Smooth muscle cell (in vitro differentiated cells): ENCODE results near the gene KRT36. TPM values are rescaled to one million over a fixed set of nuclear protein-coding genes. Genes with fewer than 3 reads are reported as not detected.

Experiments used
- DNase-seq: peaks from one replicate; lab custom pipeline; 2025; ENCODE audit not compliant: unreplicated experiment; lab: John Stamatoyannopoulos, UW
- H2AFZ ChIP-seq: fragments of 200-600 bp; sonication (generic); 2 replicates; pipeline ENCODE4 v1.6.0; 2016; ENCODE audit warnings: antibody characterized with exemption, low read depth, mild to moderate bottlenecking
- H3F3A ChIP-seq: fragments of 200-600 bp; sonication (generic); 2 replicates; pipeline ENCODE4 v1.6.0; 2017; ENCODE audit warnings: antibody characterized with exemption, low read depth
- H3K27ac ChIP-seq: fragments of 200-600 bp; sonication (generic); 2 replicates; pipeline ENCODE4 v1.5.1; 2016; ENCODE audit warnings: low read depth, mild to moderate bottlenecking
- H3K27me3 ChIP-seq: fragments of 200-600 bp; sonication (generic); 2 replicates; pipeline ENCODE4 v1.6.1; 2016; ENCODE audit warnings: low read depth, mild to moderate bottlenecking
- H3K36me3 ChIP-seq: fragments of 200-600 bp; sonication (generic); 2 replicates; pipeline ENCODE4 v1.5.1; 2016; ENCODE audit warnings: low read depth
- H3K4me1 ChIP-seq: fragments of 200-600 bp; sonication (generic); 2 replicates; pipeline ENCODE4 v1.5.1; 2016; ENCODE audit warnings: low read depth
- H3K4me2 ChIP-seq: fragments of 200-600 bp; sonication (generic); 2 replicates; pipeline ENCODE4 v1.6.0; 2016; ENCODE audit warnings: mild to moderate bottlenecking
- H3K4me3 ChIP-seq: fragments of 200-600 bp; sonication (generic); 2 replicates; pipeline ENCODE4 v1.5.1; 2016; ENCODE audit warnings: mild to moderate bottlenecking
- H3K79me2 ChIP-seq: fragments of 200-600 bp; sonication (generic); 2 replicates; pipeline ENCODE4 v1.6.0; 2016; ENCODE audit warnings: low read depth, mild to moderate bottlenecking
- H3K9ac ChIP-seq: fragments of 200-600 bp; sonication (generic); 2 replicates; pipeline ENCODE4 v1.6.0; 2016; ENCODE audit warnings: low read depth
- H3K9me3 ChIP-seq: fragments of 200-600 bp; sonication (generic); replicated peaks from 2 replicates; pipeline ENCODE4 v1.5.1; 2016; ENCODE audit warnings: low read depth
- H4K20me1 ChIP-seq: fragments of 200-600 bp; sonication (generic); 2 replicates; pipeline ENCODE4 v1.6.0; 2016; ENCODE audit warnings: low read depth
- CTCF ChIP-seq: fragments of 200-600 bp; sonication (generic); IDR thresholded peaks from 2 replicates; pipeline ENCODE4 v1.5.1; 2017; ENCODE audit warnings: borderline replicate concordance, mild to moderate bottlenecking, antibody characterized with exemption; ENCODE audit not compliant: insufficient read depth, poor library complexity, severe bottlenecking
- WGBS: methylation state at CpG from one replicate; pipeline ENCODE4 v1.1.7; 2016; ENCODE audit warnings: low lambda C conversion rate; 5-methylcytosine and 5-hydroxymethylcytosine counted together
- polyA plus RNA-seq: library from polyadenylated mRNA; unstranded; fragments of >200 nt; fragmentation: Nextera tagmentation; extraction: Ambion mirVana; gene quantifications from 2 replicates; pipeline ENCODE4 v1.2.1, GENCODE V29; 2016
- total RNA-seq: library from RNA; depleted of rRNA; stranded (reverse); fragments of >200 nt; gene quantifications from 2 replicates; pipeline ENCODE4 v1.2.3, GENCODE V29; 2014

KRT36 gene
- total and polyA plus RNA-seq, 2 experiments from 2014 or later, result 0.09 TPM; not detected in 1

DNA sequence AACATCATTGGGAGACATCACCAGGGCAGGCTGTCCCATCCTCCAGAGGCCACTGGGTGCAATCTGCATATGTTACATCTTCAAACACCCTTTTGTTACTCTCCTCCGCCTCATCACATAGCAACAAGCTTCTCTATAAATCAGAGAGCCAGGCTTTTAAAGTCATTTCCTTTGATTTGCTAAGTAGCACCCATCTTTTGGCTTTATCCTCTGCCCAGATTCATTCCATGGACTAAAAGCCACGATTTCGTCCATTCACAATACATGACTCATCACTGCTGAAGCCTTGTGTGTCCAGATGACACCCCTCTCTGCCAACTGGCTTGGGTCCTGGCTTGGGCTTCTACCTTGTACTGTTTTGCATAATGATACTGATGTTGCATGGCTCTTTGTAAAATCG is 47.0 kb downstream of the KRT36 start:
- H3K36me3 ChIP-seq, result no peaks in the 10 kb centered on the region
- H3K27ac ChIP-seq, result no peak overlapping the region
- H3F3A ChIP-seq, result no peaks in the 10 kb centered on the region
- H3K9me3 ChIP-seq, result no peaks in the 10 kb centered on the region
- 55% methylated on average over 4 of the region's 4 CpGs for WGBS
- H3K79me2 ChIP-seq, result no peaks in the 10 kb centered on the region
- H4K20me1 ChIP-seq, result no peaks in the 10 kb centered on the region
- no peak overlapping the region for H2AFZ ChIP-seq
- no peak overlapping the region for H3K9ac ChIP-seq
- TF ChIP-seq CTCF, result no peak
- no peak overlapping the region for H3K4me2 ChIP-seq
- no peak overlapping the region for H3K4me3 ChIP-seq
- H3K4me1 ChIP-seq, result no peaks in the 10 kb centered on the region
- DNase-seq, result no peak
- H3K27me3 ChIP-seq, result no peaks in the 10 kb centered on the region

- Histone ChIP-seq H2AFZ (no peak within 1 kb of the TSS), H3K4me2 (no peak within 1 kb of the TSS), H3K27ac (no peak within 1 kb of the TSS), H3K27me3 (no peaks in the 10 kb centered on the region), H3K36me3 (no peaks in the 10 kb centered on the region), H3K4me1 (no peaks in the 10 kb centered on the region), H3F3A (no peaks in the 10 kb centered on the region), H3K9me3 (no peaks in the 10 kb centered on the region), H3K79me2 (no peaks in the 10 kb centered on the region), H3K4me3 (no peak within 1 kb of the TSS), H3K9ac (no peak within 1 kb of the TSS), H4K20me1 (no peaks in the 10 kb centered on the region)
- TF ChIP-seq CTCF, result no peak
- DNase-seq, result no peak
- 94% methylated on average over 10 of the region's 10 CpGs for WGBS
Measured at GRCh38 chr17:41440531-41441033, 49.1 kb downstream of the KRT36 start, which contains the start of gene KRT38. KRT38 (minus strand) TSS chr17:41440983; CDS start chr17:41440921, 62 bp downstream.

DNA sequence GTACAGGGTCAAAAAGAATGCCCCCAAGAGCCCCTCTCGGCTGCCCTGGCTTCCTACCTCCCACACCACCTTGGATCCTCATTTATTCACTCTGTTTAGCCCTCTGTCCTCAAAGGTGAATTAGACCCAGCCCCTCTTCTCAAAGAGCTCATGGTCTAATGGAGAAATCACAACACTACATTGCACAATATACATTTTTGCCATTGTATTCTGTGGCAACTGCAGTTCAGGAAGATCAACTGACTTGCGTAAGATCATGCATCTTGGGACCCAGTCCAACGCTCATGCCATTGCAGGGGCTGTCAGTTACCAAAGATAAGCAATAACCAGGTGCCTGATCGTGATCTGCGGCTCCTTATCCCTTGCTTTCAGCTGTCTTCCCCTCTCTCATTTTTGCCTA is 50.3 kb downstream of the KRT36 start:
- WGBS, result 90% methylated on average over 5 of the region's 5 CpGs

More for the DNA sequence above, 50.3 kb downstream of the KRT36 start:
- no peak overlapping the region for H2AFZ ChIP-seq
- H3K79me2 ChIP-seq, result no peaks in the 10 kb centered on the region
- H4K20me1 ChIP-seq, result no peaks in the 10 kb centered on the region
- H3K36me3 ChIP-seq, result no peaks in the 10 kb centered on the region
- no peaks in the 10 kb centered on the region for H3K9me3 ChIP-seq
- no peak for DNase-seq
- no peak overlapping the region for H3K4me3 ChIP-seq
- no peak overlapping the region for H3K4me2 ChIP-seq
- no peak for TF ChIP-seq CTCF
- no peaks in the 10 kb centered on the region for H3K4me1 ChIP-seq
- no peak overlapping the region for H3K9ac ChIP-seq
- no peaks in the 10 kb centered on the region for H3F3A ChIP-seq
- no peak overlapping the region for H3K27ac ChIP-seq
- H3K27me3 ChIP-seq, result no peaks in the 10 kb centered on the region
